Iris pigment epithelial cell (primary cell): ENCODE data around the gene AAK1.
"Not testable (repeated sequence)": the region's sequence is repeated elsewhere in the genome, so short reads cannot be mapped to it uniquely, and the experiment has no call there.

ENCODE experiments used
- DNase-seq: peaks from one replicate; pipeline ENCODE4 v3.0.0-alpha.2; 2011; ENCODE audit warnings: low read depth

AAK1 gene

DNA sequence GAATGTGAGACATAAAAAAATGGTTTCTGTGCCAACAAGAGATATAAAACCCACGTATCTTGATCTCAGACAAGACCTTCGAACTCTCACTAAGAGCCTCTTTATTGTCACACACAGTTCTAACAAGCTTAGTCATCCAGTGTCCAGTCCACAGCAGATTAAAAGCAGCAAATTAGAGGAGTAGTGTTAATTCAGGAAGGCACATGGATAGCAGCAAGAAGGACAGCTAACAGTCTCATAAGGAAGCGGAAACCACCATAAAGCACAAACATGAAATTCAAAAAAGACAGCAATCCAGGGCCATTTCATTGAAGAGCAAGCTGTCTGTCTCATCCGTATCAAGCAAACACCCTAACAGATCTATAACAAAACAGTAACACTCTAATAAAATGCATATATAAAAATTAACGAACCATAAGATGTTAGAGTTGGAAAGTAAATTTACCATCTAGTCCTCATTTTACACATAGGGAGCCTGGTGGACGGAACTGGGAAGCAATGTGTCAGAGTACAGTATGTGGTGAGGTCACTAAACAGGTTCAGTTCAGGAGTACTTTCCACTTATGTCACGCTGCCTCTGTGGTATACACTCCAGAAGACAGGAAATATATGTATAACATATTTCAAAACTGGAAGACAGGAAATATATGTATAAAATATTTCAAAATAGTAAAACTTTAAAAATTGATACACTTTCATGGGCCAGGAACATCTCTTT, 18.3 kb downstream of the AAK1 start:
- DNase-seq: peak; percentile 71

- no peak for DNase-seq
Observed at GRCh38 chr2:69624611-69625010, 18.9 kb downstream of the AAK1 start.

DNA sequence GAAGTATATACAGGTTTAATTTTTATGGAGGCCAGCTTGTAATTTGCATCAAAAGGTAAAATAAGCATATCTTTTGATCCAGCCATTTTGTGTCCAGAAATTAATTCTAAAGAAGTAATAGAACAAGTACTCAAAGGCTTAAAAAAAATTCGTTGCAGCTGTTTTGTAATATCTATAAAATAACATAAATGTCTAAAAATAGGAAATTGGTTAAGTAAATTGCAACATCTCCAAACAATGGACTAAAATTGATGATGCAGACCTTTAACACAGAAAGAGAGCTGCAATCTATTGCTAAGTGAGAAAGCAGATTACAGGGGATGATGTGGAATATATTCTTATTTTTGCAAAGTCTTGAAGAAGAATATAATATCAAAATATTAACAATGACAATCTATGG, 19.4 kb downstream of the AAK1 start:
- peak; percentile 15 for DNase-seq

DNA sequence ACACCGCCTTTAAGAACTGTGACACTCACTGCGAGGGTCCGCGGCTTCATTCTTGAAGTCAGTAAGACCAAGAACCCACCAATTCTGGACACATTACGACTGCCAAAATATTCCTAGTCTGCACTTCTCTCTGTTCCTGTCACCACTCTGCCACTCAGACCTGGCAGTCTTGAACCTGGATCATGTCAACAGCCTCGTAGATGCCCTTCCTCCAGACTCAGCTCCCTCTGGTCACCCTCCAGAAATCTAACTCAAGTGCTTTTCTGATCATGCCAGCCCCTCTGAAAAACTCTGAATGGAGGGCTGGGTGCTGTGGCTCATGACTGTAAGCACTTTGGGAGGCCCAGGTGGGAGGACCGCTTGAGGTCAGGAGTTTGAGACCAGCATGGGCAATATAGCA, 20.3 kb downstream of the AAK1 start:
- DNase-seq: no peak

GRCh38 chr2:69622805-69623204, 20.7 kb downstream of the AAK1 start:
- not testable (repeated sequence) for DNase-seq

- DNase-seq: not testable (repeated sequence)
Observed at GRCh38 chr2:69622017-69622540, 21.5 kb downstream of the AAK1 start.

- no peak for DNase-seq
Observed at GRCh38 chr2:69621440-69621839, 22.1 kb downstream of the AAK1 start.

- no peak for DNase-seq
Observed at GRCh38 chr2:69620870-69621269, 22.7 kb downstream of the AAK1 start.

DNA sequence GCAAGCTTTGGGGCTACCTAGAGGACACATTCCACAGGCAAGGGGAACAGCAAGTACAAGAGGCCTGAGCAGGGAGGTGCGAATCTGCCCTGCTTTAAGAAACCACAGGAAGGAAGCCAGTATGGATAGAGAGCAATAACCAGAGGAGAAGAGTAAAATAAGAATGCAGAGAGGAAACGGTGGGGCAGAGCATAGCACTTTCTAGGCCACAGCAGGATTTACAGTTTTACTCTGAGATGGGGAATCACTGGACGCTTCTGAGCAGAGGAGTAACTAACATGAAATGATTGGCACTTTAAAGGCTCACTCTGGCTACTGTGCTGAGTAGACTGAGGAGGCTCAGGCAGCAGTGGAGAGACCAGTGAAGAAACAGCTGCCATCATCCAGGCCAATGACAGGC, 23.8 kb downstream of the AAK1 start:
- peak; percentile 56 for DNase-seq

DNA sequence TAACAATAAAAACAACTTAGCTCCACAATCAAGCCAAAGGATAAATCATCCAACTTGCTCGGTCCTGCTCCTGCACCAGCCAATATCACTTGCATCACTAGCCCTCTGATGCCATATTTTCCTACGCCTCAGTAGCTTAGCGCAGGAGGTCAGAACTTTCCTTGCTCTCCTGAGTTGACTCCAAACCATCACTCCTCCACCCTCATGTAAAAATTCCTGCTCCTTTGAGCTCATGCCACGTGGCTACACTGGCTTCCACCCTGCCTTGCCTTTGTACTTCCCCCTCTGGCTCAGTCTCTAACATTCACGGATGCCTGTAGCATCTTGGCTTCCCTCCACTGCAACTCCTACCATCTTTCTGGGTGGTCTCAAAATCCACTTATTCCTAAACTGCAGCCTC, 25.2 kb downstream of the AAK1 start:
- DNase-seq: no peak

GRCh38 chr2:69617744-69618143, 25.8 kb downstream of the AAK1 start:
- DNase-seq: no peak

DNA sequence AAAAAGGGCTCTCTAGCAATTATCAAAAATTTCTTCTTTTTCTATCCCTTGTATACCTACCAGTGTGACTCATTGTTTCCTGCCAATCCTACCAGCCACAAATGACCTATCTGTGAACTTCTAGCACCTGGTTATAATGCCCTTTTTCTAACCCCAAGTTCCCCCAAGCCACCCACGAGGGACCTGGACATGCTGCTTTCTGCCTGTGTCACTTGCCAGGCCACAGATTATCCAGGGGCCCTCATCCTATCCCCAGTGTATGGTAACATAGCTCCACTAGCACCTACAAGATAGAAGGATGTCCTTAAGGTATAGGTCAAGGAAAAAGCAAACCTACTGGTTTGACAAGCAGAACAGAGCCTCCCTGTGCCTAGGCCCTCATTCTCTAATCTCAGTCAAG, 26.8 kb downstream of the AAK1 start:
- peak; percentile 35 for DNase-seq

GRCh38 chr2:69615969-69616368, 27.6 kb downstream of the AAK1 start:
- no peak for DNase-seq

DNA sequence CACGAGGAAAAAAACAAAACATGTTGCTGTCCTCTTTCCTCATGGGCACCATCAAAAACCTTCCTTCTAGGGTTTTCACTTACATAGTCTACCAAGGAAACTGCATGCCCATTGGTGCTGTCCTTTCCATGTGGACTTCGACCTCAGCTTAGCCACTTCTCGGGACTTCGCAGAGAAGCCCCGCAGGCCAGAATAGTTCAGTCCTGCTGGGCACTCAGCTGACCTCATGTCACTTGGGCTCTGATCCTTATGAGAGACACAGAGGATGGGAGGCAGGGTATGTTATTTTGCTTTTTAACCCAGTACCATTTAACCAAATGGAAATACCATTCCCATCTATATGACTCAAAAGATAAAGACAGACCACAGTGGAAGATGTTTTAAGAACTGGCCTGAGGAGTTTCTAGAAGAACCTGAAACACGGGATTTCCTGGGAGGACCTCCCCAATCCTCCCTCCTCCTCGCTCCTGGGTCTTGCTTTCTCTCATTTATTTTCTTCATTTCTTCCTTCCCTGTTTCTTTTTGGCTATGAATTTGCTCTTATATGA, 28.4 kb downstream of the AAK1 start:
- no peak for DNase-seq

DNA sequence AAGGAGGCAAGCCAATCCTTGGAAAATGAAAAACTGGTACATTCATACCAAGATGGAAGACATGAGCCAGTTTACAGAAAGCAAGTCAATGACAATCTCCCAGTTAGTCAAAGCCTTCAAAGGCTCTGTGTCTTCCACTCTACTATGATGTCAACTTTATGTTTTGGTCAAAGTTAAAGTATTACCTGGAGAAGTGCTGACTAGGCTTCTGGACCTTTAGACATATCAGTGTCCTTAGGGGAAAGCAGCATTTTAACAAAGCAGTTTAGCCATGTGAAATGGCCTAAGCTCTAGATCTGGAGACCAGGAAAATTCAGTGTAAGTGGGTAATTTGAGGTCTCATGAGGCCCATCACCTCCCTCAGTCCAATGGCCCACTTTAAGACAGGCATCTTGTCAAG, 30.8 kb downstream of the AAK1 start:
- no peak for DNase-seq

DNA sequence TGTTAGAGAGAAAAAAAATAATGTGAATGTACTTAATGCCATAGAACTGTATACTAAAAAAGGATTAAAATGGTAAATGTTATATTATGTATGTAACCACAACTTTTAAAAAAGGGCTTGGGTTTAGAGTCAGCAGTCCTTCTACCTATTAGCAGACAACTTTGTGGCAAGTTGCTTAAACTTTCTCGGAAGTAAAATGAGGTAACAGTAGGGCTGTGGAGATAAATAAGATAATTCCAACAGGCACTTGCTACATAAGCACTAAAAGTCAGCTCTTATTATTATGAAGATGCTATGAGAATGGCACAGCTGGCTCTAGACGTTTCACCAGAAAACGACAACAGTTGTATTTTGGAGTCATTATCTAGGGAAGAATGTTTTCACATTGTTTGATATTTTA, 31.3 kb downstream of the AAK1 start:
- no peak for DNase-seq

- no peak for DNase-seq
Observed at GRCh38 chr2:69608109-69608508, 35.4 kb downstream of the AAK1 start.

DNA sequence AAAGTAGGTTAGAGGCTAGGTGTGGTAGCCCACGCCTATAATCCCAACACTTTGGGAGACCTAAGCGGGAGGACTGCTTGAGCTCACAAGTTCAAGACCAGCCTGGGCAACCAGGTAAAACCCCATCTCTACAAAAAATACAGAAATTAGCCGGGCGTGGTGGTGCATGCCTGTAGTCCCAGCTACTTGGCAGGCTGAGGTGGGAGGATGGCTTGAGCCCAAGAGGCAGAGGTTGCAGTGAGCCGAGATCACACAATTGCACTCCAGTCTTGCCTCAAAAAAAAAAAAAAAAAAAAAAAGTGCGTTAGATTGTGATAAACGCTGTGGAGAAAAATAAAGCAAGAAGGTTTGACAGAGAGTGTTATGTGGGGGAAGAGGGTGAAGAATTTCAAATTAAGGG, 36.8 kb downstream of the AAK1 start:
- not testable (repeated sequence) for DNase-seq

DNA sequence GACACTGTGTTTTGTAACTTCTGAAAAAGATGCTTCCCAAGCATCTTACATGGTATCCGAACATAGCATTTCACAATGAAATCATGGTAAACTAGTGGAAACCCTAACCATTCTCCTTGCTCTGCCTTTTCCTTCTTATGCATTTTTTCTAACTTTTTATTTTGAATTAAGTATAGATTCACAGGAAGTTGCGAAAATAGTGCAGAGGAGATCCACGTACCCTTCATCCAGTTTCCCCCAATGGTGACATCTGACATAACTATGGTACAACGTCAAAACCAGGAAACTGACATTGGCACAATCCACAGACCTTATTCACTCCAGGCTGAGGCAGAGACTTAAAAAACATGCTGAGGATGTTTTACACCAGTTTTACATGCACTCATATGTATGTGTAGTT, 38.3 kb downstream of the AAK1 start:
- no peak for DNase-seq

- no peak for DNase-seq
Observed at GRCh38 chr2:69604836-69605235, 38.7 kb downstream of the AAK1 start.

DNA sequence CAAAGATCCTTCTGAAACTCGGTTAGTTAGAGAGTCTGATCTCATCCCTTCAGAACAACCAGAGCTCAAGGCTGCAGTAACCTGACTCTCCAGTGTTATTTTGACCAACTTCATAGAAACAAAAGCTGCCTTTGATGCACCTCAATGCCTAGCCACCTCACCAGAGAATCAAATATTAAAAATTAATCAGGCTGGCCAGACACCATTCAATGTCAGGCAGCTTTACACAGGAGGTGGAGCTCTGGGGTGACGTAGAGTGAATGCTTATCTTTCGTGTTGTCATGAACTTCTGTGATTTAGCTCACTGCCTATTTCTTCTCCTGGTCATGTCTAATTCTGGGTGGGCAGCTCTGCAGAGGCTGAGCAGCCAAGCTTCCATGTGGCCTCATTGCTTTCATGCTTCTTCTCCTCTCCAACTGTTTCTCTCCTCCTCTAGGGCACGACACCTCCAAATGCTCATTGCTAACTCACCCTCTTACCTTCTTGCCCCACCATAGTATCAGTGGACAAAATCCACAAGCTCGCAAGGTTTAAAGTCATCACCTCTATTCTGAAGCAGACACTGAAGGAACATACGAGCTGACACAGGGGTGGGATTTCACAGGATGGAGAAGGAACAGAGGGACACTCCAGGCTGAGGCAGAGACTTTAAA, 39.4 kb downstream of the AAK1 start:
- no peak for DNase-seq

GRCh38 chr2:69603146-69603743, 40.3 kb downstream of the AAK1 start:
- DNase-seq: no peak

- DNase-seq: peak; percentile 95
Observed at GRCh38 chr2:69601179-69601612, 42.3 kb downstream of the AAK1 start.
